Fibroblast of the aortic adventitia (primary cell): Measurements from ENCODE around the gene THNSL1. TPM values are rescaled to one million over a fixed set of nuclear protein-coding genes. Genes with fewer than 3 reads are reported as not detected.
"Not testable (repeated sequence)": the region's sequence is repeated elsewhere in the genome, so short reads cannot be mapped to it uniquely, and the experiment has no call there.

Experiments
- DNase-seq: peaks from one replicate; pipeline ENCODE4 v3.0.0-alpha.2; 2010; ENCODE audit warnings: low read depth
- H3K4me3 ChIP-seq: 2 replicates; pipeline ENCODE4 v1.5.1; 2011; ENCODE audit warnings: low read depth, mild to moderate bottlenecking, control low read depth, low read length, moderate library complexity
- CTCF ChIP-seq: IDR thresholded peaks from 2 replicates; pipeline ENCODE4 v1.5.1; 2011; ENCODE audit warnings: mild to moderate bottlenecking, low read length, control low read depth, inconsistent platforms; ENCODE audit not compliant: insufficient read depth
- total RNA-seq: library from RNA; depleted of rRNA; stranded (reverse); fragments of >200 nt; gene quantifications from 2 replicates; pipeline ENCODE4 v1.2.3, GENCODE V29; 2012; ENCODE audit warnings: low replicate concordance

THNSL1 gene
- 4.1 and 6.0 TPM in 2 replicates for total RNA-seq

GRCh38 chr10:25016376-25017153, at the start of gene THNSL1:
TSS of gene THNSL1 (plus strand) at chr10:25016612. CDS start at chr10:25023224, 6,612 bp downstream.
- TF ChIP-seq CTCF: no peak
- DNase-seq: peak; percentile 98
- peak within 1 kb of the TSS; percentile 84 for H3K4me3 ChIP-seq

GRCh38 chr10:24966962-24967481, 49.4 kb upstream of the THNSL1 start:
- TF ChIP-seq CTCF: no peak
- no peak for DNase-seq
- H3K4me3 ChIP-seq: no peak overlapping the region

GRCh38 chr10:24968349-24968748, 48.1 kb upstream of the THNSL1 start:
- H3K4me3 ChIP-seq: no peak overlapping the region
- no peak for DNase-seq
- no peak for TF ChIP-seq CTCF

GRCh38 chr10:24968951-24969350, 47.5 kb upstream of the THNSL1 start:
- not testable (repeated sequence) for DNase-seq, H3K4me3 ChIP-seq

- DNase-seq: peak; percentile 32
- TF ChIP-seq CTCF: no peak
- H3K4me3 ChIP-seq: no peak overlapping the region
These were observed 46.6 kb upstream of the THNSL1 start for GRCh38 chr10:24969841-24970281.

- DNase-seq: no peak
- no peak for TF ChIP-seq CTCF
- no peak overlapping the region for H3K4me3 ChIP-seq
These were observed 45.0 kb upstream of the THNSL1 start for GRCh38 chr10:24971374-24971773.

GRCh38 chr10:24973163-24973562, 43.2 kb upstream of the THNSL1 start:
- DNase-seq: no peak
- TF ChIP-seq CTCF: no peak
- no peak overlapping the region for H3K4me3 ChIP-seq
